ENCODE results near the gene ZNF615. TPM values are rescaled to one million over a fixed set of nuclear protein-coding genes. Genes with fewer than 3 reads are reported as not detected.
A peak's percentile ranks its signal among the peaks of the same experiment; 100 is the strongest.
"Not testable (repeated sequence)": the region's sequence is repeated elsewhere in the genome, so short reads cannot be mapped to it uniquely, and the experiment has no call there.

ZNF615 gene
- total and polyA plus RNA-seq, 10 donors: 2.0 to 19.9 (median 10.9) TPM

DNA sequence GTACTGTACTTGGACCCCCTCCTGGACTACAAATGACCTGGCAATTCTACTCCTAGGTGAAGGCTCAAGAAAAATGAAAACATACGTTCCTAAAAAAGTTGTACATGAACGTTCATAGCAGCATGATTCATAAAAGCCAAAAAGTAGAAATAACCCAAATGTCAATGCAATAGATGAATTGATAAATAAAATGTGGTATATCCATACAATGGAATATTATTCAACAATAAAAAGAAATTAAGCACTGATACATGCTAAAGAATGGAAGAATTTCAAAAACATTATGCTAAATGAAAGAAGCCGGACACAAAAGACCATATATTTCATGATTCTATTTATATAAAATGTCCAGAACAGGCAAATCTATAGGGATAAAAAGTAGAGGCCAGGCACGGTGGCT, 31.2 kb upstream of the ZNF615 start:
- Histone ChIP-seq H3K4me3 (no peak overlapping the region), H3K27me3 (replicated peaks in 1 of 7) (no peaks in the 10 kb centered on the region), H3K4me1 (no peaks in the 10 kb centered on the region), H3K9me3 (peaks cover 21 to 95% (median 94%) of the 10 kb centered on the region in 8 donors), H3K27ac (no peak overlapping the region), H3K36me3 (peaks cover 49 to 100% (median 89%) of the 10 kb centered on the region in 6 donors)
- 95 to 98% (median 97%) methylated on average over 4 of the region's 4 CpGs for WGBS, 5 donors
- intact Hi-C loops (cut with DNase I; ENCODE audit: low total_unique reads): no loop called here
- no peak for DNase-seq
- no peak for TF ChIP-seq POLR2AphosphoS5 (IDR thresholded peaks at IDR 0.05)
- TF ChIP-seq CTCF (IDR thresholded peaks at IDR 0.05 in 8 of 11, conservative IDR thresholded peaks at IDR 0.05 in 3 of 11): no peak
- TF ChIP-seq POLR2A (IDR thresholded peaks at IDR 0.05): no peak

- no peak for DNase-seq
- H3K36me3 ChIP-seq: peaks cover 39 to 75% (median 57%) of the 10 kb centered on the region in 6 donors
- peak overlapping the region in 1 of 8 donors; percentile 8 for H3K4me3 ChIP-seq
- no peak for TF ChIP-seq POLR2A (IDR thresholded peaks at IDR 0.05)
- no peak for TF ChIP-seq CTCF (IDR thresholded peaks at IDR 0.05 in 8 of 11, conservative IDR thresholded peaks at IDR 0.05 in 3 of 11)
- no peak for TF ChIP-seq POLR2AphosphoS5 (IDR thresholded peaks at IDR 0.05)
- H3K9me3 ChIP-seq: peaks cover 33 to 100% (median 96%) of the 10 kb centered on the region in 8 donors
- no peaks in the 10 kb centered on the region for H3K27me3 ChIP-seq (replicated peaks in 1 of 7)
- intact Hi-C loops (cut with DNase I; ENCODE audit: low total_unique reads): no loop called here
- WGBS, 5 donors: 97 to 99% (median 97%) methylated on average over 12 of the region's 12 CpGs
- H3K27ac ChIP-seq: no peak overlapping the region
- peaks cover 0 to 2% (median under 1%) of the 10 kb centered on the region in 6 donors for H3K4me1 ChIP-seq
Observed at GRCh38 chr19:52034051-52034728, 26.2 kb upstream of the ZNF615 start.

DNA sequence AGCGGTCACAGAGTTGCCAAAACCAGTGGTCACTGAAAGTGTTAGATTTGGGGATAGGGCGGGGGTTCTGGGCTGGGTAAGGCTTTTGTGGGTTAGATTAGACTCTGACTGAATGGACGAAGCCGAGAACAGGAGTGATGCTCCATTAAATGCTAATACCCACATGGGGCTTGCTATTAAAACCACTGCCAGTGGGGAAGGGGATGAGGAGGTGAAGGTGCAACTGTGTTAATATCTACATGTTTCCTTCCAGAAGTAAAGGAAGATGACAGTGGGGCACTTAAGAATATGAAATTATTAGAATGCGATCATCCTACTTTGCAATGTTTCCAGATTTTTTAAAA, 20.7 kb upstream of the ZNF615 start:
- intact Hi-C loops (cut with DNase I; ENCODE audit: low total_unique reads): no loop called here
- TF ChIP-seq POLR2A (IDR thresholded peaks at IDR 0.05) (no peak), CTCF (IDR thresholded peaks at IDR 0.05 in 8 of 11, conservative IDR thresholded peaks at IDR 0.05 in 3 of 11) (no peak), POLR2AphosphoS5 (IDR thresholded peaks at IDR 0.05) (no peak)
- 17 to 21% (median 21%) methylated on average over 5 of the region's 5 CpGs for WGBS, 5 donors
- peak overlapping the region; percentile 93 to 97 (median 96) for H3K27ac ChIP-seq
- peaks cover 6 to 26% (median 20%) of the 10 kb centered on the region in 6 donors for H3K4me1 ChIP-seq
- peaks cover 18 to 81% (median 75%) of the 10 kb centered on the region in 8 donors for H3K9me3 ChIP-seq
- H3K27me3 ChIP-seq (replicated peaks in 1 of 7): no peaks in the 10 kb centered on the region
- peak overlapping the region; percentile 59 to 83 (median 68) for H3K4me3 ChIP-seq
- H3K36me3 ChIP-seq: peaks cover 7 to 54% (median 26%) of the 10 kb centered on the region in 6 donors
- DNase-seq: no peak

DNA sequence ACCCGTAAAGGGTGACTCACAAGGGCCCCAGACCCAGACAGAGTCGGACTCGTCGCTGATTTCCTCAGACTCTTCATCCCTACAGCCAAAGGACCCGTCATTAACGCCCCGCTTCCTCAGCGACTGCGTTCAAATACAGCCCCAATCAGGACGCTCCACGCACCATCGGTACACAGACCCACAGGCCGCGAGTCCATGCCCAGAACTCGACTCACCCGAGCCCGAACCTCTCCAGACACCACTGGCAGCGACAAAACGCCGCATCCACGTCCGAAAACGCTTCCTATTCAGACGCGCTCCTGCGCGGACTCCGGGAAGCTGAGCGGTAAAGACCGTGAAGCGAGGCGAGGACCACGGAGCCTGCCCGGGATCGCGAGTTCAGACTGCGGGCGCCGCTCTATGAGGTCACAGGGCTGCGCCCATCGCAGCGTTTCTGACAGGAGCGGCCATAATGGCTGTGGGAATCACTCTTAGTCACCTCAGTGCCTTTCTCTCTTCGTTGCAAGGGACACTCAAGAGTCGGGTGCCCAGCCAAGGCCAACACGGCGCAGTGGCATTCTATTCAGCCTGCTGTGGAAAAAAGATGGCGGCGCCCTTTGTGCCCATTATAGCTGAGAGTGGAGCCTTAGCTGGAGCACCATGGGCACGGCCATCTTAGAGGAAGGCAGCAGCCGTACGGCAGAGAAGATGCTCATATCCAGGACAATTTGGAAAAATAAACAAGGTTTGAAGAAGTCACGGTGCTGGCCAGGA, 20.2 kb upstream of the ZNF615 start, which contains the start of gene ZNF614:
Gene ZNF614 (minus strand): TSS at position 353 of the 753 bp plus-strand sequence. CDS start 2,634 bp downstream, outside the sequence.
- 0 to 1% (median 1%) methylated on average over 39 to 53 of the region's 53 CpGs for whole genome bisulfite sequencing, 5 donors
- DNase-seq: peak; percentile 97
- intact Hi-C loops (cut with DNase I; ENCODE audit: low total_unique reads): no loop called here
- peak within 1 kb of the TSS; percentile 93 to 97 (median 96) for H3K27ac ChIP-seq
- H3K4me3 ChIP-seq: peak within 1 kb of the TSS; percentile 59 to 83 (median 68)
- H3K27me3 ChIP-seq (replicated peaks in 1 of 7): no peaks in the 10 kb centered on the region
- H3K9me3 ChIP-seq: peaks cover 15 to 81% (median 75%) of the 10 kb centered on the region in 8 donors
- H3K36me3 ChIP-seq: peaks cover 10 to 54% (median 29%) of the 10 kb centered on the region in 6 donors
- peak in 1 of 3 donors; percentile 46 for TF ChIP-seq POLR2A (IDR thresholded peaks at IDR 0.05)
- no peak for TF ChIP-seq CTCF (IDR thresholded peaks at IDR 0.05 in 8 of 11, conservative IDR thresholded peaks at IDR 0.05 in 3 of 11)
- peak; percentile 93 to 95 (median 93) for TF ChIP-seq POLR2AphosphoS5 (IDR thresholded peaks at IDR 0.05)
- peaks cover 6 to 26% (median 20%) of the 10 kb centered on the region in 6 donors for H3K4me1 ChIP-seq

DNA sequence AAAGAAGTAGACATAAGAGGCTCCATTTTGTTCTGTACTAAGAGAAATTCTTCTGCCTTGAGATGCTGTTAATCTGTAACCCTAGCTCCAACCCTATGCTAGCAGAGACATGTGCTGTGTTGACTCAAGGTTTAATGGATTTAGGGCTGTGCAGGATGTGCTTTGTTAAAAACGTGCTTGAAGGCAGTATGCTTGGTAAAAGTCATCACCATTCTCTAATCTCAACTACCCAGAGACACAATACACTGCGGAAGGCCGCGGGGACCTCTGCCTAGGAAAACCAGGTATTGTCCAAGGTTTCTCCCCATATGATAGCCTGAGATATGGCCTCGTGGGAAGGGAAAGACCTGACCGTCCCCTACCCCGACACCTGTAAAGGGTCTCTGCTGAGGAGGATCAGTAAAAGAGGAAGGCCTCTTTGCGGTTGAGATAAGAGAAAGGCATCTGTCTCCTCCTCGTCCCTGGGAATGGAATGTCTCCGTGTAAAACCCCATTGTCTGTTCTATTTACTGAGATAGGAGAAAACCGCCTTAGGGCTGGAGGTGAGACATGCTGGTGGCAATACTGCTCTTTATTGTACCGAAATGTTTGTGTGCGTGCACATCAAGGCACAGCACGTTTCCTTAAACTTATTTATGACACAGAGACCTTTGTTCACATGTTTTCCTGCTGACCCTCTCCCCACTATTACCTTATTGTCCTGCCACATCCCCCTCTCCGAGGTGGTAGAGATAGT, 18.4 kb upstream of the ZNF615 start:
- H3K27ac ChIP-seq; intact Hi-C loops (cut with DNase I; ENCODE audit: low total_unique reads); DNase-seq; H3K27me3 ChIP-seq (replicated peaks in 1 of 7): not testable (repeated sequence)
- Histone ChIP-seq H3K9me3 (peaks cover 8 to 81% (median 75%) of the 10 kb centered on the region in 8 donors), H3K4me3 (peak overlapping the region in 1 of 8 donors; percentile 76), H3K4me1 (peaks cover 6 to 26% (median 20%) of the 10 kb centered on the region in 6 donors), H3K36me3 (peaks cover 11 to 58% (median 46%) of the 10 kb centered on the region in 6 donors)
- 93 to 96% (median 94%) methylated on average over 15 of the region's 15 CpGs for WGBS, 5 donors

Measured in spleen (tissue), 11 donors.